NT2/D1 (cell line): ENCODE results near the gene CD8B.

Experiments used
- DNase-seq: peaks from one replicate; pipeline ENCODE4 v3.0.0-alpha.2; 2011; ENCODE audit warnings: low read depth, low spot score
- H3K27me3 ChIP-seq: 2 replicates; pipeline ENCODE4 v1.6.0; 2011; ENCODE audit warnings: mild to moderate bottlenecking; ENCODE audit not compliant: insufficient read length, insufficient read depth
- H3K36me3 ChIP-seq: 2 replicates; pipeline ENCODE4 v1.6.1; 2011; ENCODE audit warnings: mild to moderate bottlenecking, low read length, mixed read lengths; ENCODE audit not compliant: insufficient read depth, insufficient read length
- H3K4me1 ChIP-seq: 2 replicates; pipeline ENCODE4 v1.5.1; 2011; ENCODE audit not compliant: insufficient read depth, insufficient read length
- H3K4me3 ChIP-seq: 2 replicates; pipeline ENCODE4 v1.5.1; 2011; ENCODE audit warnings: low read depth; ENCODE audit not compliant: insufficient read length
- H3K9ac ChIP-seq: 2 replicates; pipeline ENCODE4 v1.6.0; 2011; ENCODE audit warnings: low read depth; ENCODE audit not compliant: insufficient read length
- H3K9me3 ChIP-seq: 2 replicates; pipeline ENCODE4 v1.5.1; 2011; ENCODE audit warnings: mild to moderate bottlenecking, low read length; ENCODE audit not compliant: insufficient read depth
- SUZ12 ChIP-seq: IDR thresholded peaks from 2 replicates; pipeline ENCODE4 v1.6.1; 2011; ENCODE audit not compliant: insufficient read length, insufficient read depth; ENCODE audit errors: extremely low read depth
- YY1 ChIP-seq: IDR thresholded peaks from 2 replicates; pipeline ENCODE4 v1.6.1; 2011; ENCODE audit not compliant: insufficient read length, insufficient read depth
- ZNF274 ChIP-seq: IDR thresholded peaks from 2 replicates; pipeline ENCODE4 v1.6.1; 2011; ENCODE audit warnings: mild to moderate bottlenecking, low read depth, low read length

Gene CD8B

GRCh38 chr2:86822668-86823345 is 38.9 kb downstream of the CD8B start:
- TF ChIP-seq SUZ12 (no peak), YY1 (no peak), ZNF274 (no peak)
- Histone ChIP-seq H3K4me3 (no peak overlapping the region), H3K9ac (no peak overlapping the region), H3K36me3 (no peaks in the 10 kb centered on the region), H3K27me3 (no peaks in the 10 kb centered on the region), H3K4me1 (peaks cover 8% of the 10 kb centered on the region), H3K9me3 (peaks cover 4% of the 10 kb centered on the region; the same call in 1 of the 2 replicates)
- no peak for DNase-seq

- Histone ChIP-seq H3K4me3 (no peak overlapping the region), H3K4me1 (peaks cover 5% of the 10 kb centered on the region), H3K9me3 (peaks cover 4% of the 10 kb centered on the region; the same call in 1 of the 2 replicates), H3K27me3 (no peaks in the 10 kb centered on the region), H3K36me3 (no peaks in the 10 kb centered on the region), H3K9ac (no peak overlapping the region)
- TF ChIP-seq SUZ12 (no peak), YY1 (no peak)
- no peak for DNase-seq
Measured at GRCh38 chr2:86821842-86822241, 39.8 kb downstream of the CD8B start.

GRCh38 chr2:86821306-86821705 is 40.4 kb downstream of the CD8B start:
- H3K4me1 ChIP-seq, result peaks cover 5% of the 10 kb centered on the region
- no peak for TF ChIP-seq ZNF274
- TF ChIP-seq SUZ12, result no peak
- H3K36me3 ChIP-seq, result no peaks in the 10 kb centered on the region
- H3K9me3 ChIP-seq, result peaks cover 4% of the 10 kb centered on the region; the same call in 1 of the 2 replicates
- DNase-seq, result no peak
- no peak overlapping the region for H3K4me3 ChIP-seq
- H3K9ac ChIP-seq, result no peak overlapping the region
- no peaks in the 10 kb centered on the region for H3K27me3 ChIP-seq

GRCh38 chr2:86818957-86819356 is 42.7 kb downstream of the CD8B start:
- H3K4me3 ChIP-seq, result no peak overlapping the region
- H3K9ac ChIP-seq, result no peak overlapping the region
- no peaks in the 10 kb centered on the region for H3K27me3 ChIP-seq
- DNase-seq, result no peak
- H3K9me3 ChIP-seq, result peaks cover 4% of the 10 kb centered on the region; the same call in 1 of the 2 replicates
- no peaks in the 10 kb centered on the region for H3K36me3 ChIP-seq
- H3K4me1 ChIP-seq, result peaks cover 4% of the 10 kb centered on the region
- no peak for TF ChIP-seq YY1
- TF ChIP-seq ZNF274, result no peak
- no peak for TF ChIP-seq SUZ12

GRCh38 chr2:86818114-86818801 is 43.4 kb downstream of the CD8B start:
- peaks cover 4% of the 10 kb centered on the region; the same call in 1 of the 2 replicates for H3K9me3 ChIP-seq
- DNase-seq, result no peak
- H3K36me3 ChIP-seq, result no peaks in the 10 kb centered on the region
- H3K4me1 ChIP-seq, result no peaks in the 10 kb centered on the region
- no peak overlapping the region for H3K9ac ChIP-seq
- H3K27me3 ChIP-seq, result no peaks in the 10 kb centered on the region
- no peak overlapping the region for H3K4me3 ChIP-seq
- TF ChIP-seq ZNF274 (no peak), SUZ12 (no peak), YY1 (no peak)

GRCh38 chr2:86815611-86816010 is 46.1 kb downstream of the CD8B start:
- no peak overlapping the region for H3K4me3 ChIP-seq
- no peak for TF ChIP-seq YY1
- TF ChIP-seq ZNF274, result no peak
- TF ChIP-seq SUZ12, result no peak
- H3K27me3 ChIP-seq, result peaks cover under 1% of the 10 kb centered on the region
- no peak overlapping the region for H3K9ac ChIP-seq
- H3K9me3 ChIP-seq, result no peaks in the 10 kb centered on the region
- no peaks in the 10 kb centered on the region for H3K4me1 ChIP-seq
- no peak for DNase-seq
- H3K36me3 ChIP-seq, result no peaks in the 10 kb centered on the region

- H3K4me1 ChIP-seq, result no peaks in the 10 kb centered on the region
- H3K27me3 ChIP-seq, result peaks cover 46% of the 10 kb centered on the region
- H3K9ac ChIP-seq, result peak overlapping the region; percentile 56
- DNase-seq, result no peak
- no peaks in the 10 kb centered on the region for H3K36me3 ChIP-seq
- TF ChIP-seq YY1 (no peak), SUZ12 (no peak), ZNF274 (no peak)
- H3K9me3 ChIP-seq, result no peaks in the 10 kb centered on the region
- H3K4me3 ChIP-seq, result peak overlapping the region; percentile 51
Measured at GRCh38 chr2:86809481-86810121, 52.1 kb downstream of the CD8B start.
